GM12878 (cell line): ENCODE measurements around the gene LIG3. TPM values are rescaled to one million over a fixed set of nuclear protein-coding genes. Genes with fewer than 3 reads are reported as not detected.
"Not testable (repeated sequence)": the region's sequence is repeated elsewhere in the genome, so short reads cannot be mapped to it uniquely, and the experiment has no call there.

Experiments
- ATAC-seq: fragments of 200-7000 bp; cut with Tn5 transposase; 3 replicates; pipeline ENCODE4 v1.9.1; 2020; ENCODE audit warnings: mild to moderate bottlenecking, moderate library complexity
- BruUV-seq: library from RNA; stranded (reverse); fragments of 400-500 nt; replicated peaks from 2 replicates; lab custom pipeline; 2021; lab: Mats Ljungman, UMichigan
- CTCF ChIA-PET: fragments of 300-600 bp; sonication (Branson Sonifier 250); formaldehyde crosslinking; extraction: SDS; loops from one replicate; lab custom pipeline; 2021; ENCODE audit warnings: inconsistent platforms; lab: Yijun Ruan, JAX
- POLR2A ChIA-PET: fragments of 350-600 bp; formaldehyde crosslinking; extraction: SDS; loops from one replicate; lab custom pipeline; 2021; ENCODE audit warnings: inconsistent platforms; lab: Charles Lee
- RAD21 ChIA-PET: fragments of 300-600 bp; sonication (Branson Sonifier 250); formaldehyde crosslinking; loops from one replicate; lab custom pipeline; 2023; ENCODE audit warnings: antibody characterized with exemption; ENCODE audit not compliant: unreplicated experiment; lab: Charles Lee
- SMC1A ChIA-PET: fragments of 300-600 bp; sonication (Branson Sonifier 250); formaldehyde crosslinking; loops from one replicate; lab custom pipeline; 2023; ENCODE audit not compliant: unreplicated experiment, uncharacterized antibody; lab: Charles Lee
- DNase-seq: peaks from one replicate; pipeline ENCODE4 v3.0.0-alpha.2; 2011; ENCODE audit warnings: low read depth, low spot score
- FAIRE-seq: peaks from 3 replicates; lab custom pipeline; 2011; peaks lifted over from hg19 to GRCh38; lab: Jason Lieb, UNC
- H2AFZ ChIP-seq: 2 replicates; pipeline ENCODE4 v1.6.0; 2011; ENCODE audit warnings: low read depth, low read length, control low read depth; ENCODE audit not compliant: control insufficient read depth
- H3K27ac ChIP-seq: 2 replicates; pipeline ENCODE4 v1.5.1; 2011; ENCODE audit warnings: control low read depth; ENCODE audit not compliant: control insufficient read depth, insufficient read depth
- H3K27me3 ChIP-seq, 2 experiments: replicated peaks in 1 of 2; 2 replicates each; pipeline versions ENCODE4 v1.6.0 to v1.6.1; 2011; ENCODE audit warnings: low read length in 1 of 2; ENCODE audit not compliant: control insufficient read depth in 2 of 2, insufficient read depth in 2 of 2
- H3K36me3 ChIP-seq, 2 experiments: 2 replicates each; pipeline ENCODE4 v1.5.1; 2011; ENCODE audit warnings: low read length in 1 of 2; ENCODE audit not compliant: control insufficient read depth in 2 of 2, insufficient read depth in 2 of 2
- H3K4me1 ChIP-seq: 2 replicates; pipeline ENCODE4 v1.6.1; 2011; ENCODE audit warnings: mild to moderate bottlenecking, low read length, moderate library complexity, mixed read lengths; ENCODE audit not compliant: control insufficient read depth, insufficient read depth
- H3K4me2 ChIP-seq: 2 replicates; pipeline ENCODE4 v1.6.0; 2011; ENCODE audit warnings: control low read depth; ENCODE audit not compliant: control insufficient read depth, insufficient read depth
- H3K4me3 ChIP-seq: fragments of 200-600 bp; sonication (generic); 2 replicates; pipeline ENCODE4 v1.5.1; 2016
- H3K79me2 ChIP-seq: 2 replicates; pipeline ENCODE4 v1.6.0; 2011; ENCODE audit warnings: low read length; ENCODE audit not compliant: control insufficient read depth, insufficient read depth
- H3K9ac ChIP-seq: 2 replicates; pipeline ENCODE4 v1.8.0; 2011; ENCODE audit warnings: low read length, control low read depth, mixed read lengths; ENCODE audit not compliant: control insufficient read depth, insufficient read depth
- H3K9me3 ChIP-seq: replicated peaks from 3 replicates; pipeline ENCODE4 v1.5.1; 2011; ENCODE audit warnings: mild to moderate bottlenecking, low read length; ENCODE audit not compliant: control insufficient read depth, insufficient read depth
- H4K20me1 ChIP-seq: 2 replicates; pipeline ENCODE4 v1.6.0; 2011; ENCODE audit not compliant: control insufficient read depth, insufficient read depth
- MTA2 ChIP-seq: fragments of 450-650 bp; IDR thresholded peaks from 2 replicates; pipeline ENCODE4 v1.6.1; 2016; ENCODE audit warnings: low read depth, mild to moderate bottlenecking, moderate library complexity
- WGBS: methylation state at CpG from one replicate; pipeline ENCODE4 v1.1.6; 2016; ENCODE audit warnings: low lambda C conversion rate; ENCODE audit not compliant: insufficient replicate concordance, insufficient coverage; ENCODE audit errors: missing lambda C conversion rate; 5-methylcytosine and 5-hydroxymethylcytosine counted together
- in situ Hi-C: fragments of 300-500 bp; cut with MboI; formaldehyde crosslinking; loops from 9 replicates; pipeline ENCODE4 v1.14.3; 2018; ENCODE audit warnings: mixed read lengths
- intact Hi-C: fragments of 100-400 bp; cut with micrococcal nuclease; formaldehyde crosslinking; loops from one replicate; pipeline ENCODE4 v1.14.2; 2022; ENCODE audit not compliant: unreplicated experiment
- polyA plus RNA-seq, 11 experiments: library from polyadenylated mRNA; depleted of rRNA in 4 of 11; unstranded in 6 of 11; stranded (reverse) in 5 of 11; fragments of >200 nt; fragmentation: Nextera tagmentation in 4 of 11; fragmentation: Illumina TruSeq in 1 of 11; extraction: Ambion mirVana in 4 of 11; extraction: Trizol in 1 of 11; gene quantifications; 1 replicate in 1 of 11; 2 replicates in 10 of 11; pipeline versions ENCODE4 v1.2.1 to v1.2.3, GENCODE V29; 2011 to 2016; ENCODE audit warnings: inconsistent platforms in 2 of 11, missing spikeins in 2 of 11, low read depth in 1 of 11
- total RNA-seq, 4 experiments: library from RNA; depleted of rRNA in 3 of 4; stranded (reverse); fragments of >200 nt in 3 of 4; fragmentation: Illumina TruSeq in 1 of 4; extraction: Trizol in 1 of 4; gene quantifications; 2 replicates each; pipeline versions ENCODE4 v1.2.1 to v1.2.3, GENCODE V29; 2013 to 2021
- TF ChIP-seq, protein P1 (sequence below): fragments of 450-650 bp; IDR thresholded peaks from 2 replicates; pipeline ENCODE4 v1.6.1; 2016; ENCODE audit warnings: mild to moderate bottlenecking
- TF ChIP-seq, protein P2 (sequence below): fragments of 450-650 bp; IDR thresholded peaks from 2 replicates; pipeline ENCODE4 v1.6.1; 2017; ENCODE audit warnings: mild to moderate bottlenecking

Gene LIG3
- total and polyA plus RNA-seq, 10 of the 15 experiments (the other 5 are each of a cell fraction or from before 2014, with no cell fraction given) = 6.5 to 45.4 (median 31.0) TPM

DNA sequence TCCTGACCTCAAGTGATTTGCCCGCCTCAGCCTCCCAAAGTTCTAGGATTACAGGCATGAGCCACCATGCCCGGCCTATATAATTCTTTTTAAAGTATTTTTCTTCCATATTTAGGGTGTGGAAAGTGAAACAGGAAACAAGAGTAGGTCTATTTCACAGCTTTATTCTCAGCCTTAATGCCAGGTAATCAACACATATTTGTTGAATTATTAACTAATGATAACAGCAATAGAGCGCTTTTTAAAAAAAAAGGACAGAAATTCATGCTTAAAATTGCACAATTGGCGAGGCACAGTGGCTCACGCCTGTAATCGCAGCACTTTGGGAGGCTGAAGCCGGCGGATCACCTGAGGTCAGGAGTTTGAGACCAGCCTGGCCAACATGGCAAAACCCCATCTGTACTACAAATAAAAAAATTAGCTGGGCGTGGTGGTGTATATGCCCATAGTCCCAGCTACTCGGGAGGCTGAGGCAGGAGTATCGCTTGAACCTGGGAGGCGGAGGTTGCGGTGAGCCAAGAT is 65.2 kb downstream of the LIG3 start:
- H2AFZ ChIP-seq, DNase-seq, H3K9me3 ChIP-seq, H4K20me1 ChIP-seq, in situ Hi-C loops, H3K27me3 ChIP-seq, intact Hi-C loops, BruUV-seq, FAIRE-seq, H3K9ac ChIP-seq, ATAC-seq, H3K36me3 ChIP-seq: not testable (repeated sequence)
- peaks cover 46% of the 10 kb centered on the region for H3K79me2 ChIP-seq
- 85% methylated on average over 13 of the region's 13 CpGs for WGBS
- H3K4me1 ChIP-seq = peaks cover 30% of the 10 kb centered on the region
- peak; percentile 31; the same call in 1 of the 2 replicates for TF ChIP-seq MTA2
- TF ChIP-seq, protein P1, sequence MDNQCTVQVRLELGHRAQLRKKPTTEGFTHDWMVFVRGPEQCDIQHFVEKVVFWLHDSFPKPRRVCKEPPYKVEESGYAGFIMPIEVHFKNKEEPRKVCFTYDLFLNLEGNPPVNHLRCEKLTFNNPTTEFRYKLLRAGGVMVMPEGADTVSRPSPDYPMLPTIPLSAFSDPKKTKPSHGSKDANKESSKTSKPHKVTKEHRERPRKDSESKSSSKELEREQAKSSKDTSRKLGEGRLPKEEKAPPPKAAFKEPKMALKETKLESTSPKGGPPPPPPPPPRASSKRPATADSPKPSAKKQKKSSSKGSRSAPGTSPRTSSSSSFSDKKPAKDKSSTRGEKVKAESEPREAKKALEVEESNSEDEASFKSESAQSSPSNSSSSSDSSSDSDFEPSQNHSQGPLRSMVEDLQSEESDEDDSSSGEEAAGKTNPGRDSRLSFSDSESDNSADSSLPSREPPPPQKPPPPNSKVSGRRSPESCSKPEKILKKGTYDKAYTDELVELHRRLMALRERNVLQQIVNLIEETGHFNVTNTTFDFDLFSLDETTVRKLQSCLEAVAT = peak; percentile 96
- TF ChIP-seq, protein P2, sequence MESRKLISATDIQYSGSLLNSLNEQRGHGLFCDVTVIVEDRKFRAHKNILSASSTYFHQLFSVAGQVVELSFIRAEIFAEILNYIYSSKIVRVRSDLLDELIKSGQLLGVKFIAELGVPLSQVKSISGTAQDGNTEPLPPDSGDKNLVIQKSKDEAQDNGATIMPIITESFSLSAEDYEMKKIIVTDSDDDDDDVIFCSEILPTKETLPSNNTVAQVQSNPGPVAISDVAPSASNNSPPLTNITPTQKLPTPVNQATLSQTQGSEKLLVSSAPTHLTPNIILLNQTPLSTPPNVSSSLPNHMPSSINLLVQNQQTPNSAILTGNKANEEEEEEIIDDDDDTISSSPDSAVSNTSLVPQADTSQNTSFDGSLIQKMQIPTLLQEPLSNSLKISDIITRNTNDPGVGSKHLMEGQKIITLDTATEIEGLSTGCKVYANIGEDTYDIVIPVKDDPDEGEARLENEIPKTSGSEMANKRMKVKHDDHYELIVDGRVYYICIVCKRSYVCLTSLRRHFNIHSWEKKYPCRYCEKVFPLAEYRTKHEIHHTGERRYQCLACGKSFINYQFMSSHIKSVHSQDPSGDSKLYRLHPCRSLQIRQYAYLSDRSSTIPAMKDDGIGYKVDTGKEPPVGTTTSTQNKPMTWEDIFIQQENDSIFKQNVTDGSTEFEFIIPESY = 0 out of 2 replicates have a peak, but pooled peaks have one; percentile 38
- CTCF ChIA-PET = interaction anchor here (1.1 to 2.0 kb wide), 5 partner anchors 18 to 42 kb away, joined by 3 to 7 read pairs (median 3); partner anchors contain the start of gene RFFL
- SMC1A ChIA-PET = interaction anchor here (1.0 to 12.0 kb wide), 6 partner anchors 20 to 73 kb away, joined by 4 to 221 read pairs (median 12); partner anchors contain the start of gene RFFL
- POLR2A ChIA-PET = interaction anchor here (1.0 to 3.9 kb wide), 4 partner anchors 14 to 42 kb away, joined by 7 to 37 read pairs (median 11); partner anchors contain the start of gene RFFL
- peak overlapping the region; percentile 15; the same call in 1 of the 2 replicates for H3K4me2 ChIP-seq
- RAD21 ChIA-PET = interaction anchor here (0.7 to 3.4 kb wide), 6 partner anchors 14 to 72 kb away, joined by 3 to 53 read pairs (median 10); partner anchors contain the start of gene RFFL
- H3K27ac ChIP-seq = peak overlapping the region; percentile 75
- peak overlapping the region; percentile 57; the same call in 1 of the 2 replicates for H3K4me3 ChIP-seq
